Fibroblast of lung (primary cell): ENCODE results near the gene DCHS2. TPM values are rescaled to one million over a fixed set of nuclear protein-coding genes. Genes with fewer than 3 reads are reported as not detected.

Experiments
- DNase-seq, 2 donors: peaks; one replicate each; pipeline versions ENCODE4 v3.0.0 to v3.0.0-alpha.2; 2010; ENCODE audit warnings: low read depth in 2 of 2
- H2AFZ ChIP-seq: 2 replicates; pipeline ENCODE4 v1.5.1; 2012; ENCODE audit warnings: low read length, control low read depth, inconsistent platforms
- H3K27ac ChIP-seq: 2 replicates; pipeline ENCODE4 v1.5.1; 2011; ENCODE audit warnings: low read length, control low read depth; ENCODE audit not compliant: insufficient read depth
- H3K27me3 ChIP-seq: 2 replicates; pipeline ENCODE4 v1.5.1; 2011; ENCODE audit warnings: mild to moderate bottlenecking, low read length; ENCODE audit not compliant: control insufficient read depth, insufficient read depth
- H3K36me3 ChIP-seq: 2 replicates; pipeline ENCODE4 v1.5.1; 2011; ENCODE audit warnings: low read length; ENCODE audit not compliant: control insufficient read depth, insufficient read depth
- H3K4me1 ChIP-seq: 2 replicates; pipeline ENCODE4 v1.5.1; 2011; ENCODE audit warnings: low read length; ENCODE audit not compliant: control insufficient read depth, insufficient read depth; ENCODE audit errors: extremely low read depth
- H3K4me2 ChIP-seq: 2 replicates; pipeline ENCODE4 v1.5.1; 2011; ENCODE audit warnings: low read length, control low read depth; ENCODE audit not compliant: insufficient read depth; ENCODE audit errors: extremely low read depth
- H3K4me3 ChIP-seq, 4 experiments: fragments of 200-600 bp in 1 of 4; sonication (generic) in 1 of 4; replicated peaks in 1 of 4; 2 replicates each; pipeline ENCODE4 v1.5.1; 2011 to 2016; ENCODE audit warnings: low read length in 4 of 4, low read depth in 3 of 4, mild to moderate bottlenecking in 3 of 4, control low read depth in 2 of 4, inconsistent platforms in 1 of 4, mixed read lengths in 1 of 4; ENCODE audit not compliant: insufficient read depth in 1 of 4; ENCODE audit errors: control extremely low read depth in 1 of 4
- H3K79me2 ChIP-seq: 2 replicates; pipeline ENCODE4 v1.5.1; 2012; ENCODE audit warnings: mild to moderate bottlenecking, low read length, inconsistent platforms; ENCODE audit not compliant: control insufficient read depth, insufficient read depth
- H3K9ac ChIP-seq: 2 replicates; pipeline ENCODE4 v1.5.1; 2011; ENCODE audit warnings: mild to moderate bottlenecking, low read length, control low read depth; ENCODE audit not compliant: insufficient read depth
- H3K9me3 ChIP-seq: 2 replicates; pipeline ENCODE4 v1.5.1; 2012; ENCODE audit warnings: low read depth, low read length; ENCODE audit not compliant: control insufficient read depth, insufficient read depth
- H4K20me1 ChIP-seq: 2 replicates; pipeline ENCODE4 v1.5.1; 2011; ENCODE audit warnings: low read length; ENCODE audit not compliant: control insufficient read depth, insufficient read depth; ENCODE audit errors: extremely low read depth
- CTCF ChIP-seq, 2 donors: IDR thresholded peaks in 1 of 2; conservative IDR thresholded peaks in 1 of 2; 1 replicate in 1 of 2; 2 replicates in 1 of 2; pipeline ENCODE4 v1.5.1; 2011 to 2012; ENCODE audit warnings: low read length in 2 of 2, control low read depth in 1 of 2, inconsistent platforms in 1 of 2, low read depth in 1 of 2, mild to moderate bottlenecking in 1 of 2
- EZH2 ChIP-seq: IDR thresholded peaks from 2 replicates; pipeline ENCODE4 v1.5.1; 2012; ENCODE audit warnings: low read length, control low read depth, mild to moderate bottlenecking; ENCODE audit errors: missing control alignments
- polyA plus RNA-seq, 2 donors: library from polyadenylated mRNA; depleted of rRNA in 1 of 2; stranded (reverse) in 1 of 2; unstranded in 1 of 2; fragments of >200 nt; gene quantifications; 2 replicates each; pipeline ENCODE4 v1.2.1, GENCODE V29; 2011 to 2012; ENCODE audit warnings: missing spikeins in 1 of 2
- total RNA-seq: library from RNA; depleted of rRNA; stranded (reverse); fragments of >200 nt; gene quantifications from 2 replicates; pipeline ENCODE4 v1.2.1, GENCODE V29; 2014

DCHS2 gene
- total and polyA plus RNA-seq, 2 donors (not counting 1 experiment from before 2014, with no cell fraction given), result not detected

DNA sequence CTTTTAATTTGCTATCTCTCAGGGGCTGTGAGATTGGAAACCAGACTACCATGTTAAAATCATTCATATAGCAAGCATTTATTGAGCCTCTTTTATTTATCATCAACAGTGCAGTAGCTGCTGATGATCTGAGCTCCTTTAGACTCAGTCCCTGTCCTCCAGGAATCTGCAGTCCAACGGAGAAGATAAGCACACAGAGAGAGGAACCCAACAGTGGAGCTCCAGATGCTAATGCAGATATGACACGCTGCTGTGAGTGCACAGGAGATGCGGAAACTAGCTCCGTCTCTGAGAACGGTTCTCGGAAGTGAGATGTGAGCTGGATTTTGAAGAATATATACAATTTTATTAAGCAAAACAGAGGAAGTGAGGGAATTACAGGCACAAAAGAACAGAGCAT is 35.4 kb downstream of the DCHS2 start:
- H3K79me2 ChIP-seq, result no peaks in the 10 kb centered on the region
- DNase-seq, result no peak
- H2AFZ ChIP-seq, result no peak overlapping the region
- no peak overlapping the region for H3K9ac ChIP-seq
- no peaks in the 10 kb centered on the region for H4K20me1 ChIP-seq
- no peaks in the 10 kb centered on the region for H3K27me3 ChIP-seq
- no peaks in the 10 kb centered on the region for H3K36me3 ChIP-seq
- no peak overlapping the region for H3K27ac ChIP-seq
- TF ChIP-seq CTCF (conservative IDR thresholded peaks at IDR 0.05 in 1 of 2, IDR thresholded peaks at IDR 0.05 in 1 of 2; ENCODE audit: low read depth in 1 of 2, low read length in 2 of 2), result no peak
- H3K4me2 ChIP-seq, result no peak overlapping the region
- H3K4me3 ChIP-seq, result no peak overlapping the region
- H3K4me1 ChIP-seq, result no peaks in the 10 kb centered on the region
- no peaks in the 10 kb centered on the region for H3K9me3 ChIP-seq

GRCh38 chr4:154455111-154455510 is 36.5 kb downstream of the DCHS2 start:
- TF ChIP-seq CTCF (conservative IDR thresholded peaks at IDR 0.05 in 1 of 2, IDR thresholded peaks at IDR 0.05 in 1 of 2; ENCODE audit: low read depth in 1 of 2, low read length in 2 of 2) (no peak), EZH2 (no peak)
- H3K27ac ChIP-seq, result no peak overlapping the region
- H3K4me1 ChIP-seq, result no peaks in the 10 kb centered on the region
- no peak for DNase-seq
- H3K9me3 ChIP-seq, result no peaks in the 10 kb centered on the region
- H3K9ac ChIP-seq, result no peak overlapping the region
- H3K4me3 ChIP-seq, result no peak overlapping the region
- no peaks in the 10 kb centered on the region for H3K79me2 ChIP-seq
- H3K27me3 ChIP-seq, result no peaks in the 10 kb centered on the region
- H3K4me2 ChIP-seq, result no peak overlapping the region
- no peaks in the 10 kb centered on the region for H4K20me1 ChIP-seq
- no peaks in the 10 kb centered on the region for H3K36me3 ChIP-seq
- no peak overlapping the region for H2AFZ ChIP-seq

DNA sequence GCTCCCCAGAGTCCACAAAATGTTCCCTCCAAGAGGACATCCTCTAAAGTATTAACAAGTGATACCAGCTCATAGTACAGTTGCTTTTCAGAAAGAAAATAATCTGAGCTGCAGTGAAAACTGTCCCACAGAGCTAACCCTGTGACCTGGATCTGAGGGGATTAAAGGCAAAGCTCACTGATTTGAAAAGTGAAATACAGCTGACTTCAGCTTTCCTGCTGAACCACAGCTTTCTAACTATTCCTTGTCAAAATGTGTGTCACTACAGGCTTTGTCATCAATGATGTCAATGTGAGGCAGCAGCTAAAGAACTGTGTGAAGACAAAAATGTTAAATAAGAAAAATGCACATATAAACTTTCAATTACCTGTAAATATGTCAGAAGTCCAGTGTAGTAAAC is 36.9 kb downstream of the DCHS2 start:
- no peaks in the 10 kb centered on the region for H4K20me1 ChIP-seq
- no peak overlapping the region for H3K27ac ChIP-seq
- H3K9ac ChIP-seq, result no peak overlapping the region
- no peaks in the 10 kb centered on the region for H3K79me2 ChIP-seq
- no peak overlapping the region for H2AFZ ChIP-seq
- H3K27me3 ChIP-seq, result no peaks in the 10 kb centered on the region
- no peaks in the 10 kb centered on the region for H3K4me1 ChIP-seq
- TF ChIP-seq EZH2, result no peak
- no peak for TF ChIP-seq CTCF (conservative IDR thresholded peaks at IDR 0.05 in 1 of 2, IDR thresholded peaks at IDR 0.05 in 1 of 2; ENCODE audit: low read depth in 1 of 2, low read length in 2 of 2)
- H3K36me3 ChIP-seq, result no peaks in the 10 kb centered on the region
- DNase-seq, result no peak
- no peaks in the 10 kb centered on the region for H3K9me3 ChIP-seq
- H3K4me3 ChIP-seq, result no peak overlapping the region
- no peak overlapping the region for H3K4me2 ChIP-seq
